ENCODE data around the gene CFAP65. TPM values are rescaled to one million over a fixed set of nuclear protein-coding genes. Genes with fewer than 3 reads are reported as not detected.

CFAP65 gene
- total RNA-seq, 1 donor from 2014 or later, result 0.80 TPM

GRCh38 chr2:218992703-218993344 is 48.5 kb downstream of the CFAP65 start:
- Histone ChIP-seq H3K4me3 (peak overlapping the region; percentile 35), H3K9me3 (ENCODE audit: low read depth) (no peaks in the 10 kb centered on the region), H3K36me3 (no peaks in the 10 kb centered on the region), H3K27me3 (peaks cover 100% of the 10 kb centered on the region), H2AFZ (replicated peaks) (no peak overlapping the region), H3K79me2 (ENCODE audit: low read depth) (no peaks in the 10 kb centered on the region), H3K9ac (no peak overlapping the region), H3K4me2 (peak overlapping the region; percentile 81), H3K27ac (no peak overlapping the region), H3K4me1 (peaks cover 17% of the 10 kb centered on the region), H4K20me1 (ENCODE audit: low read depth) (peaks cover 82% of the 10 kb centered on the region), H3F3A (ENCODE audit: low read depth) (peaks cover 12% of the 10 kb centered on the region)
- Mint-ChIP-seq H3K4me3 (no peak overlapping the region), H3K4me1 (peaks cover 6% of the 10 kb centered on the region), H3K27me3 (ENCODE audit: insufficient read depth, low read depth) (peaks cover 80% of the 10 kb centered on the region), H3K9me3 (peaks cover 5% of the 10 kb centered on the region), H3K27ac (no peak overlapping the region), H3K36me3 (no peaks in the 10 kb centered on the region)
- TF ChIP-seq EZH2phosphoT487 (IDR thresholded peaks at IDR 0.05) (no peak), EZH2 (IDR thresholded peaks at IDR 0.05) (no peak)
- TF ChIP-seq, protein P1, sequence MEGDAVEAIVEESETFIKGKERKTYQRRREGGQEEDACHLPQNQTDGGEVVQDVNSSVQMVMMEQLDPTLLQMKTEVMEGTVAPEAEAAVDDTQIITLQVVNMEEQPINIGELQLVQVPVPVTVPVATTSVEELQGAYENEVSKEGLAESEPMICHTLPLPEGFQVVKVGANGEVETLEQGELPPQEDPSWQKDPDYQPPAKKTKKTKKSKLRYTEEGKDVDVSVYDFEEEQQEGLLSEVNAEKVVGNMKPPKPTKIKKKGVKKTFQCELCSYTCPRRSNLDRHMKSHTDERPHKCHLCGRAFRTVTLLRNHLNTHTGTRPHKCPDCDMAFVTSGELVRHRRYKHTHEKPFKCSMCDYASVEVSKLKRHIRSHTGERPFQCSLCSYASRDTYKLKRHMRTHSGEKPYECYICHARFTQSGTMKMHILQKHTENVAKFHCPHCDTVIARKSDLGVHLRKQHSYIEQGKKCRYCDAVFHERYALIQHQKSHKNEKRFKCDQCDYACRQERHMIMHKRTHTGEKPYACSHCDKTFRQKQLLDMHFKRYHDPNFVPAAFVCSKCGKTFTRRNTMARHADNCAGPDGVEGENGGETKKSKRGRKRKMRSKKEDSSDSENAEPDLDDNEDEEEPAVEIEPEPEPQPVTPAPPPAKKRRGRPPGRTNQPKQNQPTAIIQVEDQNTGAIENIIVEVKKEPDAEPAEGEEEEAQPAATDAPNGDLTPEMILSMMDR (IDR thresholded peaks at IDR 0.05), result no peak
- DNase-seq (ENCODE audit: low spot score), result peak; percentile 47

- Mint-ChIP-seq H3K36me3 (no peaks in the 10 kb centered on the region), H3K4me3 (no peak overlapping the region), H3K4me1 (peaks cover 4% of the 10 kb centered on the region), H3K9me3 (peaks cover 5% of the 10 kb centered on the region), H3K27ac (no peak overlapping the region), H3K27me3 (ENCODE audit: insufficient read depth, low read depth) (peaks cover 85% of the 10 kb centered on the region)
- Histone ChIP-seq H3K27ac (no peak overlapping the region), H3K79me2 (ENCODE audit: low read depth) (no peaks in the 10 kb centered on the region), H3F3A (ENCODE audit: low read depth) (peaks cover 12% of the 10 kb centered on the region), H3K9ac (no peak overlapping the region), H4K20me1 (ENCODE audit: low read depth) (peaks cover 86% of the 10 kb centered on the region), H3K4me3 (no peak overlapping the region), H2AFZ (replicated peaks) (no peak overlapping the region), H3K27me3 (peaks cover 100% of the 10 kb centered on the region), H3K9me3 (ENCODE audit: low read depth) (no peaks in the 10 kb centered on the region), H3K4me1 (peaks cover 17% of the 10 kb centered on the region), H3K36me3 (no peaks in the 10 kb centered on the region), H3K4me2 (no peak overlapping the region)
- TF ChIP-seq, protein P1 (IDR thresholded peaks at IDR 0.05), result no peak
- TF ChIP-seq EZH2phosphoT487 (IDR thresholded peaks at IDR 0.05) (no peak), EZH2 (IDR thresholded peaks at IDR 0.05) (no peak)
- DNase-seq (ENCODE audit: low spot score), result no peak
These were observed 49.1 kb downstream of the CFAP65 start for GRCh38 chr2:218992196-218992595.

DNA sequence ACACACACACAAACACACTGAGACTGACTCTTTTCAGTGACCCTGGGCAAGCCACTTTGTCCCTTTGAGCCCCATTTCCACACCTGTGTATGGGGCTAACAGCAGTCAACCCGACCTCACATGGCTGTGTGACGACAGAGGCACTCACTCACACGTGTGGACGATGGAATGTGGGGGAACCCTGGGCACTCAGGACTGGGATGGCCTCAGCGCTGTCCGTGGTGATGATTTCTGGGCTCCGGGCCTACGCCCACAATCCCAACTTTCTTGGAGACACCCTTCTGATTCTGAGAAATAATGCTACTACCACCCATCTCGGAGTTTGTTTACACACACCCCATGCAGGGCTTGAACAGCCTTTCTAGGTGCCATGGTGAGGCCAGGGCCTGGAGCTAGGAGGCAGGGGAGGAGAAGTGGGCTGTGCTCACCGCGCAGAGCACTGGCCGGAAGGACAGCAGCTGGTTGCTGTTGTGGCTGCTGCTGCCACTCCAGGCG is 49.6 kb downstream of the CFAP65 start:
- DNase-seq (ENCODE audit: low spot score), result peak; percentile 67
- peaks cover 87% of the 10 kb centered on the region for H3K27me3 Mint-ChIP-seq (ENCODE audit: insufficient read depth, low read depth)
- Histone ChIP-seq H2AFZ (replicated peaks) (no peak overlapping the region), H3K4me1 (peaks cover 17% of the 10 kb centered on the region), H3K4me3 (no peak overlapping the region), H3K36me3 (no peaks in the 10 kb centered on the region), H3F3A (ENCODE audit: low read depth) (peaks cover 12% of the 10 kb centered on the region), H3K9ac (no peak overlapping the region), H3K27ac (no peak overlapping the region), H3K79me2 (ENCODE audit: low read depth) (no peaks in the 10 kb centered on the region), H3K27me3 (peaks cover 100% of the 10 kb centered on the region), H3K4me2 (no peak overlapping the region), H4K20me1 (ENCODE audit: low read depth) (peaks cover 86% of the 10 kb centered on the region), H3K9me3 (ENCODE audit: low read depth) (no peaks in the 10 kb centered on the region)
- peak overlapping the region; percentile 49 for H3K4me3 Mint-ChIP-seq
- no peak overlapping the region for H3K27ac Mint-ChIP-seq
- peaks cover 3% of the 10 kb centered on the region for H3K4me1 Mint-ChIP-seq
- peaks cover 5% of the 10 kb centered on the region for H3K9me3 Mint-ChIP-seq
- no peaks in the 10 kb centered on the region for H3K36me3 Mint-ChIP-seq
- TF ChIP-seq, protein P1 (IDR thresholded peaks at IDR 0.05), result no peak
- TF ChIP-seq EZH2 (IDR thresholded peaks at IDR 0.05), result peak; percentile 25

All from neural progenitor cell (in vitro differentiated cells).